SK-N-MC (cell line): ENCODE results near the gene KCNQ4.

Experiments
- DNase-seq: peaks from one replicate; pipeline ENCODE4 v3.0.0-alpha.2; 2011; ENCODE audit warnings: low read depth, low spot score
- H3K27ac ChIP-seq: fragments of 200-600 bp; sonication (generic); 2 replicates; pipeline ENCODE4 v1.5.1; 2016; ENCODE audit warnings: mixed run types
- H3K36me3 ChIP-seq: fragments of 200-600 bp; sonication (generic); 2 replicates; pipeline ENCODE4 v1.6.1; 2017; ENCODE audit warnings: antibody characterized with exemption, low read length, mixed read lengths; ENCODE audit not compliant: insufficient read depth
- H3K4me3 ChIP-seq: fragments of 200-600 bp; sonication (generic); 2 replicates; pipeline ENCODE4 v1.5.1; 2016
- H3K9ac ChIP-seq: fragments of 200-600 bp; sonication (generic); 2 replicates; pipeline ENCODE4 v1.8.0; 2017; ENCODE audit warnings: mixed run types, mixed read lengths; ENCODE audit not compliant: insufficient read length
- H3K9me3 ChIP-seq: fragments of 200-600 bp; sonication (generic); 2 replicates; pipeline ENCODE4 v1.6.1; 2017; ENCODE audit warnings: low read depth, mild to moderate bottlenecking, antibody characterized with exemption, low read length, moderate library complexity, mixed read lengths
- EZH2 ChIP-seq: fragments of 200-600 bp; sonication (generic); IDR thresholded peaks from one replicate; pipeline ENCODE4 v1.6.1; 2017; ENCODE audit warnings: antibody characterized with exemption
- FOXP2 ChIP-seq: optimal IDR thresholded peaks from 2 replicates; pipeline ENCODE3; 2011; ENCODE audit warnings: mild to moderate bottlenecking, moderate library complexity; ENCODE audit not compliant: insufficient read depth; ENCODE audit errors: extremely low read length, control extremely low read depth
- POLR2AphosphoS5 ChIP-seq: IDR thresholded peaks from 2 replicates; pipeline ENCODE4 v1.6.1; 2012; ENCODE audit warnings: mild to moderate bottlenecking, low read depth, low read length, borderline replicate concordance

The KCNQ4 gene

GRCh38 chr1:40783001-40783905 lies at the start of gene KCNQ4:
TSS of gene KCNQ4 (plus strand) at chr1:40783787. CDS start at chr1:40784094, 307 bp downstream.
- peak within 1 kb of the TSS; percentile 66 for H3K9ac ChIP-seq
- H3K36me3 ChIP-seq: no peaks in the 10 kb centered on the region
- H3K4me3 ChIP-seq: peak within 1 kb of the TSS; percentile 79
- no peak for DNase-seq
- H3K9me3 ChIP-seq: no peaks in the 10 kb centered on the region
- no peak within 1 kb of the TSS for H3K27ac ChIP-seq
- no peak for TF ChIP-seq EZH2
- TF ChIP-seq POLR2AphosphoS5: no peak
- no peak for TF ChIP-seq FOXP2

- Histone ChIP-seq H3K9ac (no peak overlapping the region), H3K9me3 (0 out of 2 replicates have a peak, but pooled peaks cover 2% of the 10 kb centered on the region), H3K27ac (no peak overlapping the region), H3K4me3 (no peak overlapping the region), H3K36me3 (peaks cover 22% of the 10 kb centered on the region)
- DNase-seq: no peak
- TF ChIP-seq FOXP2 (no peak), EZH2 (no peak), POLR2AphosphoS5 (no peak)
These were observed 48.5 kb upstream of the KCNQ4 start for GRCh38 chr1:40734882-40735628.

GRCh38 chr1:40736085-40736531 lies 47.5 kb upstream of the KCNQ4 start:
- 0 out of 2 replicates have a peak, but pooled peaks cover 2% of the 10 kb centered on the region for H3K9me3 ChIP-seq
- no peak overlapping the region for H3K9ac ChIP-seq
- TF ChIP-seq EZH2 (no peak), FOXP2 (no peak), POLR2AphosphoS5 (no peak)
- no peak overlapping the region for H3K4me3 ChIP-seq
- H3K36me3 ChIP-seq: peaks cover 32% of the 10 kb centered on the region
- no peak overlapping the region for H3K27ac ChIP-seq
- no peak for DNase-seq

- Histone ChIP-seq H3K4me3 (no peak overlapping the region), H3K36me3 (peaks cover 52% of the 10 kb centered on the region), H3K9me3 (0 out of 2 replicates have a peak, but pooled peaks cover 2% of the 10 kb centered on the region), H3K27ac (peak overlapping the region; percentile 50; the same call in 1 of the 2 replicates), H3K9ac (no peak overlapping the region)
- TF ChIP-seq EZH2 (no peak), POLR2AphosphoS5 (no peak), FOXP2 (no peak)
- no peak for DNase-seq
These were observed 44.8 kb upstream of the KCNQ4 start for GRCh38 chr1:40738831-40739230.

- DNase-seq: no peak
- no peak overlapping the region for H3K9ac ChIP-seq
- H3K36me3 ChIP-seq: peaks cover 58% of the 10 kb centered on the region
- no peak overlapping the region for H3K27ac ChIP-seq
- TF ChIP-seq EZH2 (no peak), FOXP2 (no peak), POLR2AphosphoS5 (no peak)
- no peak overlapping the region for H3K4me3 ChIP-seq
- 0 out of 2 replicates have a peak, but pooled peaks cover 2% of the 10 kb centered on the region for H3K9me3 ChIP-seq
These were observed 44.1 kb upstream of the KCNQ4 start for GRCh38 chr1:40739455-40740008.

GRCh38 chr1:40740039-40740996 lies 43.3 kb upstream of the KCNQ4 start:
- DNase-seq: no peak
- Histone ChIP-seq H3K9ac (no peak overlapping the region), H3K4me3 (no peak overlapping the region), H3K27ac (no peak overlapping the region), H3K36me3 (peaks cover 61% of the 10 kb centered on the region), H3K9me3 (0 out of 2 replicates have a peak, but pooled peaks cover under 1% of the 10 kb centered on the region)
- TF ChIP-seq FOXP2 (no peak), POLR2AphosphoS5 (no peak), EZH2 (no peak)
